Stimulated activated CD8-positive, alpha-beta memory T cell treated with anti-CD3 and anti-CD28 coated beads, Interleukin-4, amount 100 ng/mL, for 4 hours (primary cell): ENCODE measurements around the gene C1orf232.

Experiments
- DNase-seq, 2 donors: peaks; one replicate each; pipeline ENCODE4 v3.0.0-alpha.2; 2020; ENCODE audit warnings: low read depth in 2 of 2, low spot score in 1 of 2

C1orf232 gene

DNA sequence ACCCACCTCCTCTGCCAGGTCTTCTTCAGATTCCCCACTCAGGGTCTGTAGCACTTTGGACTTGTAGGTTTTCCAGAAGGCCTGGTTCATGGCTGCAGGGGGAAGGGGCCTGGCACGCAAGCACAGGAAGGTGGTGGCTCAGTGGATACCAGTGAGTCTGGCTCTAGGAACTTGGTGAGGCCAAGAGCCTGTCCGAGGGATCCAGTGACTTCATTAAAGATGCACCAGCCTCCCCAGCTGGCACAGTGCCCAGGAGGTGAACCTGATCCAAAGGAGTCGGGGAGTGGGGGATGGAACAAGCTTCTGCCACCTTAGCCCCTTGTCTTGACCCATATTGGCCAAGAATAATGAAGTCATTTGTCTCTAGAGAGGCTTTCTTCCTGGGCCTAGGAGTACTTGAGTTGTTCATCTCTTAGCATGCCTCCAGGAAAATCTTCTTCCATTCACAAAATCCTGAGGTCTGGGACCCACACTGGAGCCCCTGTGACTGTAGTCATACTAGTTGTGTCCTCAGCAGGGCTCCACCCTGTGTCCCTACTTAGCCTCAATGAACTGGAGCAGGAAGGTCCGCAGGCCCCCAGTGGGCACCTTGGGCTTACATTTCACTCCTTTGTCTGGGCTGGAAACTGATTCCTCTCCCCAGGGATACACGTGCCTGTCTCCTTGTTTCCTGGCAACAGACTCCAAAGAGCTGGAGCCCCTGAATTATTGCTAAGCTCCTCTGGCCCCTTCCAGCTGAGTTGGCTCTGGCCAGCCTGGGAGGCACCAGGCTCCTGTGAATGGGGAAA lies at the start of gene C1orf232:
Gene C1orf232 (minus strand): TSS at position 554 of the 788 bp plus-strand sequence. CDS start 464 bp downstream, at position 90.
- DNase-seq, result no peak

DNA sequence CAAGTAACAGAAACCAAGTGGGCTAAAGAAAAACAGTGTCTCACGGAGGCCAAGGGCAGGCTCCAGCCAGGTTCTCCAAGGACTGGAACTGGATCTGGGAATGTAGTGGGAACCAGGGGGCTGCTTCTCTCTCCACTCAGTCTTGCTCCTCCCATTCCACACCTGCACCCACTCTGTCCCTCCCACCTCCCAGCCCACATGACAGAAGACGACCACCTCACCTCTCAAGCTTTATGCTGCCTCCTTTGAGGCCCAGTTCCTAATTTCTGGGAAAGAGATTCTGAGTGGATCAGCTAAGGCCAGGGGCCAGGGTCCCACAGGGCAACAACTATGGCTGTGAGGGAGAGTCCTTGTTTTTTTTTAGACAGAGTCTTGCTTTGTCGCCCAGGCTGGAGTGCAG lies 46.5 kb upstream of the C1orf232 start:
- DNase-seq, result no peak

DNA sequence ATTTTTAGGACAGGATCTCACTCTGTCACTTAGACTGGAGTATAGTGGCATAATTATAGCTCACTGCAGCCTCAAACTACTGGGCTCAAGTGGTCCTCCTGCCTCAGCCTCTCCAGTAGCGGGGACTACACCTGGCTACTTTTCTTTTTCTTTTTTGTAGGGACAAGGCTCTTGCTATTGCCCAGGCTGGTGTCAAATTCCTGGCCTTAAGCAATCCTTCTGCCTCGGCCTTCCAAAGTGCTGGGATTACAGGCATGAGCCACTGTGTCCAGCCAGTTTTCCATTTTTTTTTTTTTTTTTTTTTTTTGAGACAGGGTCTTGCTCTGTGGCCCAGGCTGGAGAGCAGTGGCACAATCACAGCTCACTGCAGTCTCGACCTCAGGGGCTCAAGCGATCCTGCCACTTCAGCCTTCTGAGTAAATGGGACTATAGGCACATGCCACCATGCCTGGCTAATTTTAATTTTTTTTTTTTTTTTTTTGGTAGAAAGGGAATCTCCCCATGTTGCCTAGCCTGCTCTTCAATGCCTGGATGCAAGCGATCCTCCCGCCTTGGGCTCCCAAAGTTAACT lies 44.7 kb upstream of the C1orf232 start:
- DNase-seq, result no peak

DNA sequence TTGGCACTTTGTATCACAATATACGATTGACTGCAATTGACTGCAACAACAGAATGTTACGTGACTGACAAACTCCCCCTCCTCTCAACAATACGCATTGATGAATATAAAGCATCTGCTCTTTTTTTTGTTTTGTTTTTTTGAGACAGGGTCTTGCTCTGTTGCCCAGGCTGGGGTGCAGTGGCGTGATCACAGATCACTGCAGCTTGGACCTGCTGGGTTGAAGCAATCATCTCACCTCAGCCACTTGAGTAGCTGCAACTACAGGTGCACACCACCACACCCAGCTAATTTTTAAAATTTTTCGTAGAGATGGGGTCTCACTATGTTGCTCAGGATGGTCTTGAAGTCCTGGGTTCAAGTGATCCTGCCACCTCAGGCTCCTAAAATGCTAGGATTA lies 44.0 kb upstream of the C1orf232 start:
- no peak for DNase-seq

DNA sequence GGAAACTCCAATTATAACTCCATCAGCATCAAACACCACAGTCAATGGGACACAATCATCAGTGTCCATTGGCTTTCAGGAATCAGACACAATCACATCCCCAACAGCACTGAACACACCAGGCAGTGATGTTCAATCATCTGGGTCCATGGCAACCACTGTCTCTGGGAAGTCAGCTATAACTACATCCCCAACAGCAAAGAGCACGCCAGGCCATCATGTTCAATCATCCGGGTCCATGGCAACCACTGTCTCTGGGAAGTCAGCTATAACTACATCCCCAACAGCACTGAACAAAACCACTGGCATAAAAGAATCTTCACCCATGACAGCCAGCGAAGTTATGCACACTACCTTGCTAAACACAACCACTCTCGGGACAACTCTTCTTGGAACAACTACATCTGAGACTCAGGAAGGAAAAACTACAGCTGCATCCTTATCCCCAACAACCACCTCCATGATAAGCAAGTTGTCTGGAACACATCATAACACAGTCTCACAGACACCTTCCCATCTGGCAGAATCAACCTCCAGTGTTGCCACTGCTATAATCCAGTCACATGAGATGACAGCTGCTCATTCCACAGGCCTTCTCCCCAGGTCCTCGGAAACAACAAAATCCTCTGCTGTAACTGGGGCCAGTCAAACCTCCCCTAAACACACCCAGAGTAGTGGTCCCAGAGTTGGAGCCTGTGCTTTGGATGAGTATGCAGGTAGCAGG lies 41.5 kb upstream of the C1orf232 start:
- DNase-seq, result no peak

DNA sequence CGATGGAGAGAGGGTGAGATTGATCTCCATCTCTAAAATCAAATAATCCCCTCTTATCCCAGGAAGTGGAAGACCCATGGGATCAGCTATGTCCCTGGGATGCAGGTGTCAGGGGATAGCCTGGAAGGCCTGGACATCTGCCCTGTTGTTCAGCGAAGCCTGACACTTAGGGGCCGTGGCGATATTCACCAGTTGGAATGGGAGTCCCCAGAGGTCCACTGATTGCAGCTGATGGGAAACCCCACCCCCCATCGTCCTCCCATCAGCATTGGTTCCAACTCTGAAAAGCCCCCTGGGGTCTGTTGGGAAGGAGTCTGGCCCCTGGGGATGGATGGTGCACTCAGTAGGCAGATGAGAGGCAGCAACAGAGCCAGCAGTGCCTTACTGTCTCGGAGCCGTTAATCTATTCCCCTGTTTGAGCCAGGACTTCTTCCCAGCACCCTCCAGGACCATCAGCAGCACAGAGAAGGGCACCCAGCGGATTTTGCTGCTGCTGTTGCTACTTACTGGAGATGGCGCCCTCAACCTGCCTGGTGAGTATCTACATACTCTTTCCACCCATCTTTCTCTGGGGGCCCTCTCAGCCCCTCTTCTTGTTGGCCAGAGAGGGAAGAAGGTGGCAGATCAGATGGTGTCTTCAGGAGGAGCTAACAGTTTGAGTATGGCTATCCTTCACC lies 35.0 kb upstream of the C1orf232 start:
- DNase-seq, result no peak

DNA sequence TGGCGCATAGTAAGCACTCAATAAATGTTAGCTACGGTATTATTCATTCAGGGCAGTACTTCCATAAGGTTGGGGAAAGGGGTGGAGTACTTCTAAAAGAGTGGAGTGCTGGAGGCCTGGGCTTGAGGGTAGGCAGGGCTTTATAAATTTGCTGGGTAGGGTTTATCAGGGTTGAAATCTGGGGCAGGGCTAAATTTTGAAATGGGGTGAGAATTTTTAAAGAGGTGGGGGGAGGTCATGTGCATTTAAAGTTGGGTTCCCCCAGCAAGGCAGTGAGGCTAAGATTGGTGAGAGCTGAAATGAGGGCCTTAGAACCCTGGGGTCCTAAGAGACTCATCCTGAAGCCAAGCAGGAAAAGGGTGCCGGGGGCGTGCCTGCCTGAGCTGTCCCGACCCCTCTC lies 31.6 kb upstream of the C1orf232 start:
- DNase-seq, result no peak

DNA sequence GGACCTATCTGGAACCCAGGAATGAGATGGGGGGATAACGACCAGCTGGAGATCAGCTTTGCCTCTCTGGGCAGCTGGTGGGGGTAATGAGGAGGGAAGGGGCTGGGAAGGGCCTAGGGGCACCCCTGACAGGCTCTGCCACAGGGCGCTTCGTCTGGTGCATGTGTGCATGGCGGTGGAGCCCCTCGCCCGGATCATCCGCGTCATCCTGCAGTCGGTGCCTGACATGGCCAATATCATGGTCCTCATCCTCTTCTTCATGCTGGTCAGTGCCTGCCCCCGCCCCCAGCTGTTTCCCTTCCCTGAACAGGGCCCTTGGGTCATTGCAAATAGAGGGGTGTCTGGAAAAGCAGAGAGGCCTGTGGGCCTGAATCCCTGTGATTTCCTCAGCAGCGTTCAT lies 29.1 kb upstream of the C1orf232 start:
- no peak for DNase-seq

DNA sequence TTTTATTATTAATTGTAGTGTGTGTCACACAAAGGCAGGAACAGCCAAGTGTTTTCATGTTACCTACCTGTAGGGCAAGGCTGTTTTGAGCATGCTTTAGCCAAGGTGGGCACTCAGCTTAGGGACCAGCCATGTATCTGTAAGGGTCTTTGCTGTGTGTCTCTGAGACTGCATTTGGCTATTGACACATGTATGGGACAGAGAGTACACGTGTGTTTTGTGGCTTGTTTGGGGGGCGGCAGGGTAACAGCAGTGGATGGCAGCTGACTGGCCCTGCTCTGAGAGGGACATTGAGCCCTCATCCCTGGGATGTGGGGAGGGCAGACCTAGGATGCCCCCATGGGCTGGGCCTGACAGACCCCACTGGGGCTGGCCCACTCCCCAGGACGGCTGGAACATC lies 28.5 kb upstream of the C1orf232 start:
- no peak for DNase-seq

DNA sequence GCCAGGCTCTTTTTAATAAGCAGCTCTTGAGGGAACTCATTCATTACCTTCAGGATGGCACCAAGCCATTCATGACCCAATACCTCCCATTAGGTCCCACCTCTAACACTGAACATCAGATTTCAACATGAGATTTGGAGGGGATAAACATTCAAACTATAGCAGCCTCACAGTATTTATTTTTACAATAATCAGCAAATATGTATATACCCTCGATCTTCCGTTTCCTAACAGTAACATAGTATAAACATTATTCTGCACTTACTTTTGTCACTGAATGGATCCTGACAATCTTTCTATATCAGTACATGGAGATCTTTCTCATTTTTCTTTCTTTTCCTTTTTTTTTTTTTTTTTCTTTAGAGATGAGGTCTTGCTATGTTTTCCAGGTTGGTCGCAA lies 27.0 kb upstream of the C1orf232 start:
- no peak for DNase-seq

DNA sequence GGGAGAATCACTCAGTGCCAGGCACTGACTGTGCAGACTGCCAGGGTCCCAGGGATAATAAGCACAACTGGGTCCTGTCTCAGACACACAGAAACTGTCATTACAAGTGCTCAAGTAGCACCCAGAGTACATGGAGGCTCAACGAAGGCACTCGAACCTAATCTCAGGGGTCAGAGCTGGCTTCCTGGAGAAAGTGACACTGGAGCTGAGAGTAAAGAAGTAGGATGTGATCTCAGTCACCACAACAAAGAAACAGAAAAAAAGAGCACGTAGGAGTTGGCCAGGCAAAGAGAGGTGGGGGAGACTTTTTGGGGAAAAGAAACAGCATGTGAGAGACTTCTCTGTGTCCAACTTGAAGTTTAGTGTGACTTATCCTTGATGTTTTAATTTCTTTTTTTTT lies 23.0 kb upstream of the C1orf232 start:
- DNase-seq, result no peak

DNA sequence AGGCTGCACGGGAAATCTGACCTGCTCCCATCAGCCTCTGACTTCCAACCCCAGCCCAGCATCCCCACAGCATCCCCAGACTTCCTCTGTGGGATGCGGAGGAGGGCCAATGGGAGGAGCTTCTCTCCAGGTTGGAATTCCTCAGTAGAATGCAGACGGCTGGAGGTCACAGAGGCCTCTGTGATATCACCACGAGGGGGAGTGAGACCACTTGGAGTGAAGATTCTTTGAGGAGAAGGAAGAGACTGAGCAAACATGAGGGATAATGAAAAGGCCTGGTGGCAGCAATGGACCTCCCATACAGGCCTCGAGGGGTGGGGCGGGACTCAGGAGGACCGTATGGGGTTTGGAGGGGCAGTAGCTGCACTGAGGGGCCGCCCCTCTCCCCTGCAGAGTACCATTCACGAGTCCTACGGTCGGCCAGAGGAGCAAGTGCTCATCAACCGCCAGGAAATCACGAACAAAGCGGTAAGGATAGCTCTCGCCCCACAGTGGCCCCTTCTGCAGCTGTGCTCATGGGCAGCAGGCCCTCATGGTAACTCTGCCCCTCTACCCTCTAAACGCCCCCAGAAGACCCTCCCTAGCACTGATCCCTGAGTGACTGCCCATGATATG lies 21.7 kb upstream of the C1orf232 start, which contains the start of gene CATSPER4:
Gene CATSPER4 (plus strand): TSS at position 230 of the 615 bp plus-strand sequence. CDS start 26 bp downstream, at position 256.
- no peak for DNase-seq

DNA sequence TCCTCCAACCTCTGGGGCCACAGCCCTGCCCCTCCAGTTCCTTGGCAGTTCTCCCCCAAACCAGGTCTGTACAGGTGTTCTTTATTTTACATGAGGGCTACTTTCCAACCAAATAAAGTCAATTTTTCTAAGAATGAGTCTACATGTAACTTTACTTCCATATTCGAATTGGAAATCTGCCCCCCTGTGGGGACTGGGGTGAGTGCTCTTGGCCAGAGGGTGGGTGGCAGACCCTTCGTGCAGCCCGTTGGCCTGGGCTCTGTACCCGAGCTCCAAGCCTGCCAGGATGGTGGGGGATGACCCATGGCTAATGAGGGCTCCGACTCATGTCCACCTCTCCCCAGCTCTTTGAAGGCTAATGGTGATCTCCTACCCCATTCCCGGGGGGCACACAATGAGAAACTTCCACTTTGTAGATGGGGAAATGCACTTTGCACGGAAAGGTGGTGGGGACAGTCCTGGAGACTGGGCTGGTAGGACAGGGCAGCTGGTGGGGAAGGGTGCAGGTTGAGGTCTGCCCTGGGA lies 21.1 kb upstream of the C1orf232 start:
- no peak for DNase-seq

DNA sequence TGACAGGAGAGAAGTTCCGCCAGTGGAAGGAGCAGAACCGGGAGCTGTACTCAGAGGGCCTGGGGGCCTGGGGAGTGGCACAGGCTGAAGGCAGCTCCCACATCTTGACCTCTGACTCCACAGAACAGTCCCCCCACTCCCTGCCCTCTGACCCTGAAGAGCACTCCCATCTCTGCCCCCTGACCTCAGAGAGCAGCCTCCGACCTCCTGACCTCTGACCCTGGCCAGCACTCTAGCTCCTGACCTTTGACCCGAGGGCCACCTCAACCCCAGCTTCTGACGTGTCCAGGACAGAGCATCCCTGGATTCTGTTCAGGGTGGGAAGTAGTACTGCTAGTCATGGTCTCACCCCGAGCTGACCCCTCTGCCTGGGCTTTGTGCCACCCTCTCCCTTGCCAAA lies 20.6 kb upstream of the C1orf232 start:
- no peak for DNase-seq

DNA sequence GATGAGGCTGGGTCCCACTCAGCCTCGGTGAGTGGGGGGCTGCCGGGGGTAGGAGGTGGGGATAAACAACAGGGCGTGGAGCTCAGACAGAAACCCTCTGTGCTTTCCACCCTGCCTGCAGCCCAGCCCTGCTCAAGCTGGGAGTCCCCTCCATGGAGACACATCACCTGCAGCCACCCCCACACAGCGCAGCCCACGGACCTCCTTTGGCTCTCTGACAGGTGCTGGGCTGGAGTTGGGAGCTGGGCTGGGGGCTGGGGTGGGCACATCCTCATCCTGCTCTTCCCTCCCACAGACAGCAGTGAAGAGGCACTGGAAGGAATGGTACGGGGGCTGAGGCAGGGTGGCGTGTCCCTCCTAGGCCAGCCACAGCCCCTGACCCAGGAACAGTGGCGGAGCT lies 19.7 kb upstream of the C1orf232 start:
- DNase-seq, result no peak

DNA sequence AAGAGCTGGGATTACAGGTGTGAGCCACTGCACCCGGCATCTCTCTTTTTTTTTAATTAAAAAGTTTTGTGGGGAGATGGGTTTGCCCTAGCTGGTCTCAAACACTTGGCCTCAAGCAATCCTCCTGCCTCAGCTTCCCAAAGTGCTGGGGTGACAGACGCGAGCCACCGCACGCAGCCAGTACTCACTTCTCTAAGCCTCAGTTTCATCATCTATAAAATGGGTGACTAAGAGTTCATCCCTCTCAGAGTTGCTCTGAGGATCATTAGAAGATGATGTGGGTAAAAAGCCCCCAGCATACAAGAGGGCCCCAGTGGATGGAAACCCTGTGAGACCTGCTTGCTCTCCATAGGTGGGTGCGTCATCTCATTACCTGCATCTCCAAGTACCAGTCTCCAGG lies 19.1 kb upstream of the C1orf232 start:
- no peak for DNase-seq

DNA sequence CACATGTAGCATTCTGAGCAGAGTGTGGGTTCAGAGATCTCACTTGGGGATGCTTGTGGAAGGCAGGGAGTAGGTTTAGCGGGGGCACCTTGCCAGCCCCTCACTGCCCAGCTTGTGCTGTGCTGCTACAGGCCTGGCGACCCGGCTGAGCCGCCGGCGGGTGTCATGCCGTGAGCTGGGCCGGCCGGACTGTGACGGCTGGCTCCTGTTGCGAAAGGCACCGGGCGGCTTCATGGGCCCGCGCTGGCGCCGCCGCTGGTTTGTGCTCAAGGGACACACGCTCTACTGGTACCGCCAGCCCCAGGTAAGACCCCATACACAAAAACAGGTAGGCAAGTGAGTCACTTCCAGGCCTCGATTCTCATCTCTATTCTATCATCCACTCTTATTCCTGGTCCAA lies 16.1 kb upstream of the C1orf232 start:
- no peak for DNase-seq

DNA sequence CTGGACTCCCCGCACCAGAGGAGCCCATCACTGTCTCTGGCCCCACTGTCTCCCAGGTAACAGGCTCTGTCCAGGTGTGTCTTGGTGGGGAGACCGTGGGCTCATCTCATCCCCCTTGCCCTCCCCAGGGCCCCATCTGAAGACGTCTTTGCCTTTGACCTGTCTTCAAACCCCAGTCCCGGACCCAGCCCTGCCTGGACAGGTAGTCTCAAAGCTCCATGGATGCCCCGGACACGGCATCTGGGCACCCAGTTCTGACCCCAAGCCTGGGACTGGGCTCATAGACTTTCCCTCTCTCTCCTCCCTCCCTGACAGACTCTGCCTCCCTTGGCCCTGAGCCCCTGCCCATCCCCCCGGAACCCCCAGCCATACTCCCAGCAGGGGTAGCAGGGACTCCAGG lies 15.3 kb upstream of the C1orf232 start:
- DNase-seq, result no peak

DNA sequence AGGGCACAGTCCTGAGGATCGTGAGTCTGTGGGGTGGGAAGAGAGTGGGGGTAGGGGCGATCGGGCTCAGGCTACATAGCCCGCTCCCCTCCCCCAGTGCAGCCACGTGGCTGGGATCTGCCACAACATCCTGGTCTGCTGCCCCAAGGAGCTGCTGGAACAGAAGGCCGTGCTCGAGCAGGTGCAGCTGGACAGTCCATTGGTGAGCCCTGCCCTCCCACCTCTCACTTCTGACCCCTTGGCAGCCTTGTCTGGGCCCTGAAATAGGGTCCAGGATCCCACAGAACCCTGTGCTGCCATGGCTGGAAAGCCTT lies 13.6 kb upstream of the C1orf232 start:
- no peak for DNase-seq

DNA sequence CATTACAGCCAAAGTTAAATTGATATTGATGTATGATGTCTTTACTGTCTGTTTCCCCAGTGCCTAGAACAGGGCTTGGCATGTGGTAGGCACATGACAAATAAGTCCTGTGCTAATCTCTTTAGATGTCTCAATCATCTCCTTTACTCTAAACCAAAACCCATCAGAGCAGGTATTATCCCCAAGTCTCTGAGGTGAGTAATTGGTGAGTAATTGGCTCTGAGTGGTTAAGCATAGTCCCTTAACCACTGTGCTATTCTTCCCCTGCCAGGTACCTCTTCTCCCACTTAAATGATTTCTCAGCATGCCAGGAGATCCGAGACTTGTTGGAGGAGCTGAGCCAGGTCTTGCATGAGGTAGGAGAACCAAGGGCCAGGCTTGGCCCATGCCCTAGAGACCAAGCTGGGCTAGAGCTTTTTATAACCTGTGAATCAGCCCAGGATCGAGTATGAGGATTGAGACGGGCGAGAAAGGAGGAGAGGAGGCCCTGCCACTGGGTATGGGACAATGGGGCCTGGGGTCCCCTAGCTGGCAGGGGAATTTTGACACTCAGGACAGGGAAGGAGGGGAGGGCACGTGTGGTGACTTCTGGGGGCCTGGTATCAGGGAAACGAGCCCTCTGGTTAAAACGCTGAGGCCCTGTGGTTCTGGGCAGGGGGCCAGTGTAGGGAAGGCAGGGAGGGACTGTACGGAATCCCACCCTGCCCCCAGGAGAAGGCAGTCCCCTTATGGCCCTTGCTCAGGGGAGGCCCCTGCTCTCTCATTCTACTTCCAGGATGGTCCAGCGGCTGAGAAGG lies 13.0 kb upstream of the C1orf232 start:
- DNase-seq, result no peak
